Peyer's patch (tissue), 4 donors: ENCODE data around the gene ULK1.

Experiments used
- POLR2A ChIP-seq, 2 donors: fragments of 450-650 bp; IDR thresholded peaks; one replicate each; pipeline ENCODE4 v1.5.1; 2017; ENCODE audit warnings: antibody characterized with exemption in 2 of 2, mild to moderate bottlenecking in 2 of 2, moderate library complexity in 2 of 2
- TF ChIP-seq, protein P1 (sequence below), 6 experiments: fragments of 450-650 bp in 4 of 6; fragments of 200-600 bp in 2 of 6; sonication (generic) in 1 of 6; IDR thresholded peaks; one replicate each; pipeline ENCODE4 v1.5.1; 2017 to 2019; ENCODE audit warnings: antibody characterized with exemption in 6 of 6, mild to moderate bottlenecking in 3 of 6, moderate library complexity in 1 of 6

- TF ChIP-seq, protein P1, sequence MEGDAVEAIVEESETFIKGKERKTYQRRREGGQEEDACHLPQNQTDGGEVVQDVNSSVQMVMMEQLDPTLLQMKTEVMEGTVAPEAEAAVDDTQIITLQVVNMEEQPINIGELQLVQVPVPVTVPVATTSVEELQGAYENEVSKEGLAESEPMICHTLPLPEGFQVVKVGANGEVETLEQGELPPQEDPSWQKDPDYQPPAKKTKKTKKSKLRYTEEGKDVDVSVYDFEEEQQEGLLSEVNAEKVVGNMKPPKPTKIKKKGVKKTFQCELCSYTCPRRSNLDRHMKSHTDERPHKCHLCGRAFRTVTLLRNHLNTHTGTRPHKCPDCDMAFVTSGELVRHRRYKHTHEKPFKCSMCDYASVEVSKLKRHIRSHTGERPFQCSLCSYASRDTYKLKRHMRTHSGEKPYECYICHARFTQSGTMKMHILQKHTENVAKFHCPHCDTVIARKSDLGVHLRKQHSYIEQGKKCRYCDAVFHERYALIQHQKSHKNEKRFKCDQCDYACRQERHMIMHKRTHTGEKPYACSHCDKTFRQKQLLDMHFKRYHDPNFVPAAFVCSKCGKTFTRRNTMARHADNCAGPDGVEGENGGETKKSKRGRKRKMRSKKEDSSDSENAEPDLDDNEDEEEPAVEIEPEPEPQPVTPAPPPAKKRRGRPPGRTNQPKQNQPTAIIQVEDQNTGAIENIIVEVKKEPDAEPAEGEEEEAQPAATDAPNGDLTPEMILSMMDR (IDR thresholded peaks at IDR 0.05): no peak
- TF ChIP-seq POLR2A (IDR thresholded peaks at IDR 0.05): no peak
Measured at GRCh38 chr12:131896811-131897270, 2.4 kb downstream of the ULK1 start.
